CD14-positive monocyte (primary cell): ENCODE data around the gene SNX13. TPM values are rescaled to one million over a fixed set of nuclear protein-coding genes. Genes with fewer than 3 reads are reported as not detected.

ENCODE experiments used
- DNase-seq, 3 donors: peaks; one replicate each; pipeline ENCODE4 v3.0.0-alpha.2; 2011 to 2022
- H2AFZ ChIP-seq: 2 replicates; pipeline ENCODE4 v1.6.0; 2012; ENCODE audit warnings: mild to moderate bottlenecking, low read depth, low read length, inconsistent platforms; ENCODE audit not compliant: insufficient read depth, poor library complexity, severe bottlenecking
- H3K27ac ChIP-seq, 2 donors: 1 replicate in 1 of 2; 2 replicates in 1 of 2; pipeline ENCODE4 v1.5.1; 2012 to 2013; ENCODE audit warnings: low read length in 2 of 2, control low read depth in 1 of 2, inconsistent platforms in 1 of 2, low read depth in 1 of 2, mild to moderate bottlenecking in 1 of 2
- H3K27me3 ChIP-seq, 2 donors: one replicate each; pipeline versions ENCODE4 v1.6.0 to v1.6.1; 2011 to 2013; ENCODE audit warnings: low read length in 2 of 2; ENCODE audit not compliant: control insufficient read depth in 2 of 2, insufficient read depth in 2 of 2
- H3K36me3 ChIP-seq, 2 donors: replicated peaks in 1 of 2; 1 replicate in 1 of 2; 2 replicates in 1 of 2; pipeline versions ENCODE4 v1.5.1 to v1.6.1; 2012 to 2013; ENCODE audit warnings: low read length in 2 of 2, control low read depth in 1 of 2, inconsistent platforms in 1 of 2, mild to moderate bottlenecking in 1 of 2; ENCODE audit not compliant: insufficient read depth in 2 of 2, control insufficient read depth in 1 of 2
- H3K4me1 ChIP-seq, 2 donors: 1 replicate in 1 of 2; 2 replicates in 1 of 2; pipeline versions ENCODE4 v1.5.1 to v1.6.1; 2012 to 2013; ENCODE audit warnings: low read length in 2 of 2, control low read depth in 1 of 2, inconsistent platforms in 1 of 2, mild to moderate bottlenecking in 1 of 2, moderate library complexity in 1 of 2; ENCODE audit not compliant: insufficient read depth in 2 of 2, control insufficient read depth in 1 of 2
- H3K4me2 ChIP-seq: replicated peaks from 2 replicates; pipeline ENCODE3; 2012; ENCODE audit warnings: low read length, moderate library complexity, mild to moderate bottlenecking; ENCODE audit not compliant: poor library complexity, severe bottlenecking; ENCODE audit errors: extremely low read depth
- H3K4me3 ChIP-seq, 3 experiments: fragments of 200-600 bp in 1 of 3; sonication (generic) in 1 of 3; replicated peaks in 1 of 3; 1 replicate in 2 of 3; 2 replicates in 1 of 3; pipeline ENCODE4 v1.5.1; 2011 to 2013; ENCODE audit warnings: low read length in 3 of 3, mild to moderate bottlenecking in 3 of 3, control low read depth in 2 of 3, low read depth in 2 of 3, inconsistent platforms in 1 of 3, moderate library complexity in 1 of 3
- H3K79me2 ChIP-seq: 2 replicates; pipeline ENCODE4 v1.6.0; 2012; ENCODE audit warnings: mild to moderate bottlenecking, control low read depth, inconsistent platforms, low read length, moderate library complexity; ENCODE audit not compliant: insufficient read depth
- H3K9ac ChIP-seq: 2 replicates; pipeline ENCODE4 v1.6.0; 2017; ENCODE audit warnings: low read length, mild to moderate bottlenecking; ENCODE audit not compliant: insufficient read depth, poor library complexity, severe bottlenecking
- H3K9me3 ChIP-seq, 2 donors: replicated peaks in 1 of 2; 1 replicate in 1 of 2; 2 replicates in 1 of 2; pipeline versions ENCODE4 v1.5.1 to v1.6.1; 2012 to 2013; ENCODE audit warnings: low read length in 2 of 2, control low read depth in 1 of 2; ENCODE audit not compliant: control insufficient read depth in 1 of 2, insufficient read depth in 1 of 2
- H4K20me1 ChIP-seq: 2 replicates; pipeline ENCODE4 v1.6.0; 2012; ENCODE audit warnings: mild to moderate bottlenecking, low read length, control low read depth, moderate library complexity; ENCODE audit not compliant: insufficient read depth
- H3K27ac Mint-ChIP-seq, 7 donors: one replicate each; pipeline ENCODE4 v1.8.0; 2020; ENCODE audit warnings: mild to moderate bottlenecking in 7 of 7, mixed read lengths in 7 of 7, moderate library complexity in 6 of 7, inconsistent platforms in 2 of 7
- H3K27me3 Mint-ChIP-seq, 3 donors: one replicate each; pipeline ENCODE4 v1.8.0; 2021 to 2022; ENCODE audit warnings: low read depth in 3 of 3, mild to moderate bottlenecking in 3 of 3, mixed read lengths in 3 of 3, moderate library complexity in 3 of 3, inconsistent platforms in 1 of 3
- H3K36me3 Mint-ChIP-seq, 2 donors: one replicate each; pipeline ENCODE4 v1.8.0; 2020; ENCODE audit warnings: mixed read lengths in 2 of 2, inconsistent platforms in 1 of 2, mild to moderate bottlenecking in 1 of 2
- H3K4me1 Mint-ChIP-seq: one replicate; pipeline ENCODE4 v1.8.0; 2020; ENCODE audit warnings: mild to moderate bottlenecking, mixed read lengths
- H3K4me3 Mint-ChIP-seq, 2 donors: one replicate each; pipeline ENCODE4 v1.8.0; 2020; ENCODE audit warnings: mild to moderate bottlenecking in 2 of 2, mixed read lengths in 2 of 2, moderate library complexity in 1 of 2
- H3K9me3 Mint-ChIP-seq, 7 donors: one replicate each; pipeline ENCODE4 v1.8.0; 2020 to 2022; ENCODE audit warnings: mixed read lengths in 7 of 7, mild to moderate bottlenecking in 6 of 7, moderate library complexity in 6 of 7, inconsistent platforms in 2 of 7
- WGBS: methylation state at CpG from one replicate; pipeline ENCODE4 v1.1.5; 2013; ENCODE audit warnings: missing lambda C conversion rate; ENCODE audit not compliant: insufficient coverage; 5-methylcytosine and 5-hydroxymethylcytosine counted together
- intact Hi-C, 2 donors: fragments of 100-400 bp; cut with micrococcal nuclease; formaldehyde crosslinking; loops; one replicate each; pipeline versions ENCODE4 v1.15.0 to v1.15.1; 2023
- polyA plus RNA-seq, 3 donors: library from polyadenylated mRNA; depleted of rRNA in 1 of 3; unstranded in 2 of 3; stranded (reverse) in 1 of 3; fragments of 300-500 nt in 2 of 3; fragments of >200 nt in 1 of 3; fragmentation: Illumina TruSeq in 2 of 3; gene quantifications; 1 replicate in 2 of 3; 2 replicates in 1 of 3; pipeline ENCODE4 v1.2.3, GENCODE V29; 2012 to 2021
- TF ChIP-seq, protein P1 (sequence below): fragments of 200-600 bp; IDR thresholded peaks from one replicate; pipeline ENCODE4 v1.8.0; 2022; ENCODE audit warnings: antibody characterized with exemption, mild to moderate bottlenecking

The SNX13 gene
- polyA plus RNA-seq, 3 donors: 12.1 to 31.3 (median 17.4) TPM

GRCh38 chr7:17852361-17852760 is 87.9 kb downstream of the SNX13 start:
- Mint-ChIP-seq H3K36me3 (peaks cover 59 to 72% of the 10 kb centered on the region in 2 donors), H3K4me3 (no peak overlapping the region), H3K27me3 (no peaks in the 10 kb centered on the region), H3K9me3 (peaks cover 6 to 17% (median 10%) of the 10 kb centered on the region in 7 donors), H3K4me1 (peaks cover 22% of the 10 kb centered on the region), H3K27ac (peak overlapping the region in 2 of 7 donors; percentile 31 to 83)
- no peak overlapping the region for H3K4me2 ChIP-seq
- no peak overlapping the region for H2AFZ ChIP-seq
- intact Hi-C loops: no loop called here
- H3K9me3 ChIP-seq: peaks cover 6 to 10% of the 10 kb centered on the region in 2 donors
- H3K4me1 ChIP-seq: peaks cover 0 to 9% of the 10 kb centered on the region in 2 donors
- no peak for DNase-seq
- no peaks in the 10 kb centered on the region for H3K27me3 ChIP-seq
- H3K4me3 ChIP-seq: no peak overlapping the region
- peaks cover 26 to 66% of the 10 kb centered on the region in 2 donors for H3K36me3 ChIP-seq
- 100% methylated on average over 1 of the region's 1 CpG for WGBS
- no peaks in the 10 kb centered on the region for H3K79me2 ChIP-seq
- TF ChIP-seq, protein P1, sequence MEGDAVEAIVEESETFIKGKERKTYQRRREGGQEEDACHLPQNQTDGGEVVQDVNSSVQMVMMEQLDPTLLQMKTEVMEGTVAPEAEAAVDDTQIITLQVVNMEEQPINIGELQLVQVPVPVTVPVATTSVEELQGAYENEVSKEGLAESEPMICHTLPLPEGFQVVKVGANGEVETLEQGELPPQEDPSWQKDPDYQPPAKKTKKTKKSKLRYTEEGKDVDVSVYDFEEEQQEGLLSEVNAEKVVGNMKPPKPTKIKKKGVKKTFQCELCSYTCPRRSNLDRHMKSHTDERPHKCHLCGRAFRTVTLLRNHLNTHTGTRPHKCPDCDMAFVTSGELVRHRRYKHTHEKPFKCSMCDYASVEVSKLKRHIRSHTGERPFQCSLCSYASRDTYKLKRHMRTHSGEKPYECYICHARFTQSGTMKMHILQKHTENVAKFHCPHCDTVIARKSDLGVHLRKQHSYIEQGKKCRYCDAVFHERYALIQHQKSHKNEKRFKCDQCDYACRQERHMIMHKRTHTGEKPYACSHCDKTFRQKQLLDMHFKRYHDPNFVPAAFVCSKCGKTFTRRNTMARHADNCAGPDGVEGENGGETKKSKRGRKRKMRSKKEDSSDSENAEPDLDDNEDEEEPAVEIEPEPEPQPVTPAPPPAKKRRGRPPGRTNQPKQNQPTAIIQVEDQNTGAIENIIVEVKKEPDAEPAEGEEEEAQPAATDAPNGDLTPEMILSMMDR: no peak
- no peak overlapping the region for H3K9ac ChIP-seq
- H4K20me1 ChIP-seq: peaks cover 4% of the 10 kb centered on the region
- peak overlapping the region in 1 of 2 donors; percentile 43 for H3K27ac ChIP-seq

DNA sequence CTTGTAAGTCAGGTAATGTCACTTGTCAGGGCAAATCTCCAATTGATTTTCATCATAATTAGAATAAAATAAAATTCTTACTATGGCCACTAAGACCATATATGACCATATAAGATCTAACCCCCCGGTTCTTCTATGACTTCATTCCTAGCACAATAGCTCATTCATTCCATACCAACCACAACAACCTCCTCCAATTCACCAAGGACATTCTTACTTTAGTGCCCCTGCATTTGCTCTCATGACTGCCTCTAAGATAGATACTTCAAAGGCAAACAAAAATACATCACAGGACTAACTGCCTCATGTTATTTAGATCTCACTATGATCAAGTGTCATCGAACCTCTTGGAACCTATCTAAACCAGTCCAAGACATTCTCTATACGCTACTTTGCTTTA is 90.8 kb downstream of the SNX13 start:
- whole genome bisulfite sequencing: 93% methylated on average over 3 of the region's 3 CpGs
- no peak overlapping the region for H3K4me3 ChIP-seq
- TF ChIP-seq, protein P1: no peak
- no peaks in the 10 kb centered on the region for H3K79me2 ChIP-seq
- no peaks in the 10 kb centered on the region for H3K27me3 Mint-ChIP-seq
- H3K9me3 ChIP-seq: no peaks in the 10 kb centered on the region
- peaks cover 56 to 65% of the 10 kb centered on the region in 2 donors for H3K36me3 Mint-ChIP-seq
- no peak for DNase-seq
- peak overlapping the region in 1 of 2 donors; percentile 15 for H3K27ac ChIP-seq
- no peak overlapping the region for H2AFZ ChIP-seq
- peaks cover 0 to 9% of the 10 kb centered on the region in 2 donors for H3K4me1 ChIP-seq
- H3K27ac Mint-ChIP-seq: peak overlapping the region in 2 of 7 donors; percentile 12 to 22
- intact Hi-C loops: no loop called here
- peaks cover 0 to 4% (median 2%) of the 10 kb centered on the region in 7 donors for H3K9me3 Mint-ChIP-seq
- H3K4me3 Mint-ChIP-seq: no peak overlapping the region
- H3K4me2 ChIP-seq: no peak overlapping the region
- H3K27me3 ChIP-seq: no peaks in the 10 kb centered on the region
- no peak overlapping the region for H3K9ac ChIP-seq
- peaks cover 4% of the 10 kb centered on the region for H4K20me1 ChIP-seq
- H3K36me3 ChIP-seq: peaks cover 21 to 59% of the 10 kb centered on the region in 2 donors
- peaks cover 34% of the 10 kb centered on the region for H3K4me1 Mint-ChIP-seq
